GM13976 (cell line): Measurements from ENCODE around the gene FAM20C.

Source experiments
- DNase-seq: peaks from one replicate; pipeline ENCODE4 v3.0.0; 2012; ENCODE audit warnings: low spot score
- CTCF ChIP-seq: IDR thresholded peaks from 2 replicates; pipeline ENCODE4 v1.5.1; 2012; ENCODE audit warnings: borderline replicate concordance, mild to moderate bottlenecking; ENCODE audit not compliant: insufficient read depth; ENCODE audit errors: extremely low read depth, missing control alignments, control extremely low read depth
- in situ Hi-C: fragments of 300-500 bp; cut with MboI; formaldehyde crosslinking; loops from one replicate; pipeline ENCODE4 v1.12.0; 2022; ENCODE audit warnings: low sequenced_read_pairs, mixed read lengths, inconsistent platforms; ENCODE audit not compliant: unreplicated experiment

The FAM20C gene

GRCh38 chr7:159370-160270 is 32.8 kb upstream of the FAM20C start:
- in situ Hi-C loops = no loop called here
- DNase-seq = no peak
- TF ChIP-seq CTCF = no peak

GRCh38 chr7:160958-161725 is 31.2 kb upstream of the FAM20C start:
- no peak for TF ChIP-seq CTCF
- DNase-seq = no peak
- in situ Hi-C loops = no loop called here

GRCh38 chr7:162632-163297 is 29.6 kb upstream of the FAM20C start:
- DNase-seq = no peak
- in situ Hi-C loops = no loop called here
- no peak for TF ChIP-seq CTCF

GRCh38 chr7:163298-163695 is 29.1 kb upstream of the FAM20C start:
- no peak for TF ChIP-seq CTCF
- DNase-seq = no peak
- in situ Hi-C loops = no loop called here

GRCh38 chr7:163971-164881 is 28.1 kb upstream of the FAM20C start:
- in situ Hi-C loops = no loop called here
- no peak for DNase-seq
- no peak for TF ChIP-seq CTCF
